Posterior cingulate gyrus (tissue), 11 donors: ENCODE measurements around the gene ORMDL2.
A peak's percentile ranks its signal among the peaks of the same experiment; 100 is the strongest.

Experiments used
- DNase-seq, 10 donors: peaks; one replicate each; pipeline versions ENCODE4 v3.0.0 to v3.0.0-alpha.2; 2020 to 2021; ENCODE audit warnings: mixed read lengths in 3 of 10
- intact Hi-C: fragments of 100-400 bp; cut with DNase I; formaldehyde crosslinking; loops from one replicate; pipeline ENCODE4 v1.15.1; 2023

ORMDL2 gene, protein sequence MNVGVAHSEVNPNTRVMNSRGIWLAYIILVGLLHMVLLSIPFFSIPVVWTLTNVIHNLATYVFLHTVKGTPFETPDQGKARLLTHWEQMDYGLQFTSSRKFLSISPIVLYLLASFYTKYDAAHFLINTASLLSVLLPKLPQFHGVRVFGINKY

DNA sequence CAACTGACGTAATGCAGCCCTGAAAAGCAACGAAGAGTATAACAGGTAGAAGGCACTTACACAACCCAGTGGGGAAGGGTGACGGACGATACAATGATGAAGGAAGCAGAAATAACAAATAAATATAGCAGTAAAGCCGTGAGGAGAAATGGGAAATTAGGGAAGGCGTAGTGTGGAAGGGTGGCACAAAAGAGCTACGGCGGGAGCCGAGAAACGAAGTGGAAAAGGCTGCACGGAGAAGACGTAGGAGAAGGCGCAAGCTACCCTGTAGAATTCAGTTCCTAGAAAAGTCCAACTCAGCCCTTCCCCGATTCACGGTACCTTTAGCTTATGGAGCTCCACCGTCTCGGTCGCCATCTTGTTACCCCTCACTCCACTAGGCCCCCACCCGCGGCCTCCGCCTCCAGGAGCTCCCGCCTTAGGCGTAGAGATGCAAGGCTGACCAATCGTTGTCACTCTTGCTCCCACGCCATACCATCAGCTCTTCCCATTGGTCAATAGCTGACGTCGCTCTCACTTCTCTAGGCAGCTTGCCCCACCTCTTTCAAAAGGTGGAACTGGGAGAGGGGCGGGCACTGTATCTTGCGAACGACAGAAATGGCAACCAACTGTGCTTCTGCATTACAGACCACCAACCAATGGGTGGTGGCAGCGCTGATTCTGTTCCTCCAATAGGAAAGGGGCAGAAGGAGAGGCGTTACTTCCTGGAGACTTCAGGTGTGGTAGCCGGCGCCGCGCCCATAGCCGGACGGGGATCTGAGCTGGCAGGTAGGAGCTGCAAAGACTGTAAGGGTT lies at the start of gene ORMDL2, which contains the start of gene SARNP:
TSS of gene ORMDL2 (plus strand) at position 697 of the 795 bp plus-strand sequence. CDS start 959 bp downstream, outside the sequence.
TSS of gene SARNP (minus strand) at position 380 of the 795 bp plus-strand sequence. CDS start at position 357, 23 bp downstream.
- DNase-seq, result peak; percentile 94 to 100 (median 98)
- intact Hi-C loops, result loop anchor here (1.0 to 5.0 kb wide), 2 partner anchors 12 to 125 kb away; partner anchors contain the start of gene DNAJC14

DNA sequence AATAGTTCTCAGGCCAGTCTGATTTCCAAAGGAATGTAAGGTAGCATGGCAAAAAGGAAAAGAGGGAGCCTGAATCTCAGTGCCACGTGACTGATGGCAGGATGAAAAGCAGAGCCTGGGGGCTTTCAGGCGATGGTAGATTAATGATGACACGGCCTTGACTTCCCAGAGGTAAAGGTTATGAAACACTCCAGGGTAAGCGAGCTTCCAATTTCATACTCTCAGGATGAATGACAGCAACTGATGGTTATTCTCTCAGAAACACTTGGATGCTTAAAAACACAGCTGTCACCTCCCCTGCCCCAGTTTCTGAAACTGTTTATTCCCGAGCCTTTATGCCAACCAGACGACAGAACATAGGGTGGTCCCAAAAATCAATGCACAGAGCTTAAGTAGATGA lies 46.1 kb upstream of the ORMDL2 start:
- intact Hi-C loops, result no loop called here
- no peak for DNase-seq

DNA sequence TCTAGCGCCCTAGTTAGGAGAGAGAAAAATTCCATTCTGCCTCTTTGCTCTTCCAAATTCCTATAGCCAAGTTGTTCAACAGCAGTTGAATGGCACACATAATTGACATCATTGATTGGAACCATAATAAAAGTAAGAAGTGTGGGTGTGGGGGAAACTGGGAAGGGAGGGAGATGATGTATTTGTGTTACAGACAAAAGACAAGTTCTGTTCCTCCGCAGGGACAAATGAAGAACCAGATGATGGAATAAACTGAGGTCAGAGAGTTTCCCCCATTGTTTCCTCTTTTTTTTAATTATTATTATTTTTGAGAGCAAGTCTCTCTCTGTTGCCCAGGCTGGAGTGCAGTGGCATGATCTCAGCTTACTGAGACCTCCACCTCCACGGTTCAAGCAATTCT lies 40.0 kb upstream of the ORMDL2 start:
- DNase-seq, result no peak
- intact Hi-C loops, result no loop called here

DNA sequence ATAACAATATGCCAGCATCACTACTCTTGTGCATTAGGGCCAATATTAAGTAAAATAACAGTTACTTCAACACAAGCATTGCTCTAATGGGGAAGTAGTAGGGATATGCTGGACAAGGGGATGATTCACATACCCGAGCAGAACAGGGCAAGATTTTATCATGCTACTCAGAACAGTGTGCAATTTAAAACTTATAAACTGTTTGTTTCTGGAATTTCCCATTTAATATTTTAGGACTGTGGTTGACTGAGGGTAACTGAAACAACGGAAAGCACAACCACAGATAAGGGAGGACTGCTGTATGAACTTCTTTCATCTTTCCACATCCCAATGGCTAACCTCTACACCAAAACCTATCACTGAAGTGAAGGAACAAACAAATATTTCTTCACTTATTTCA lies 37.2 kb upstream of the ORMDL2 start:
- intact Hi-C loops, result no loop called here
- no peak for DNase-seq

DNA sequence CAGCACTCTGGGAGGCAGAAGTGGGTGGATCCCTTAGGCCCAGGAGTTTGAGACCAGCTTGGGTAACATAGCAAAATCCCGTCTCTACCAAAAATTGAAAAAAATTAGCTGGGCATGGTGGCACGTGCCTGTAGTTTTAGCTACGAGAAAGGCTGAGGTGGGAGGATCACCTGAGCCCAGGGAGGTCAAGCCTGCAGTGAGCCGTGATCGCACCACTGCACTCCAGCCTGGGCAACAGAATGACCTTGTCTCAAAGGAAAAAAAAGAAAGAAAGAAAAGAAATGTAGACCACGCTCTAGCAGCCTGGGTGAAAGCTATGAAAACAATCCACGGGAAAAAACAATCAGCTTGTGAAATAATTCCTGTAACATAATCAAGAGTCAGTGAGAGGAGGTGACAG lies 29.3 kb upstream of the ORMDL2 start:
- no peak for DNase-seq
- intact Hi-C loops, result no loop called here

DNA sequence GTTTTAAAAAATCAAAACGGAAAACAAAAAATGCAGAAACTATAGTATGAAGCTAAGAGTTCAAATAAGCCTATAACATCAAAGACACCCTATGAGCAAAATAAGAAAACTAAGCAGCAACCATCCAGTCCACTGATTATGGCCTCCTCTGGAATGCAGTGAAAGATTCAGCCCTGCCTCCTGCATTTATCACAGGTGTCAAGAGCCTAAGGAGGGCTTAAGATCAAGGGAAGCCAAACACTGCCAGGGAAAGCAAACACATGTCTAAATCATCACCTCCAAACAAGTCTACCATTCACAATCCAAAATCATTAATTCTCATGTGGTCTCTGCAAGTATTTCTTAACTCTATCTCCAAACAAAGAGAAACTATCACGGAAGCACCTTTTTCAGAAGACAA lies 28.7 kb upstream of the ORMDL2 start:
- intact Hi-C loops, result no loop called here
- DNase-seq, result no peak

DNA sequence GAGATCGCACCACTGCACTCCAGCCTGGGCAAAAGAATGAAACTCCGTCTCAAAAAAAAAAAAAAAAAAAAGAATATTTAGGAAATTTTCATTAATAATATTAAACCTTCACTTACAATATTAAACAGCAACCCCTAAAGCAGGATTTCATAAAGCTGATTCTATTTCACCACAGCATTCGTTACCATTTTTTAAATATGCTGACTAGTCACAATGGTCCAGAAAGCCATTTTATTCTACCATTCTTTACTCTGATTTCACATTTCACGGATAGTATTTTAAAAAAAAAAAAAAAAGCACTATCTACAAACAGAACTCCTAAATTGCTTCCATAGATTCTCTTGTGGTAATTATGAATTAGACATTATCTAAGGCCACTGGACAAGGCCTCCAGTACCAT lies 27.9 kb upstream of the ORMDL2 start:
- intact Hi-C loops, result no loop called here
- no peak for DNase-seq

DNA sequence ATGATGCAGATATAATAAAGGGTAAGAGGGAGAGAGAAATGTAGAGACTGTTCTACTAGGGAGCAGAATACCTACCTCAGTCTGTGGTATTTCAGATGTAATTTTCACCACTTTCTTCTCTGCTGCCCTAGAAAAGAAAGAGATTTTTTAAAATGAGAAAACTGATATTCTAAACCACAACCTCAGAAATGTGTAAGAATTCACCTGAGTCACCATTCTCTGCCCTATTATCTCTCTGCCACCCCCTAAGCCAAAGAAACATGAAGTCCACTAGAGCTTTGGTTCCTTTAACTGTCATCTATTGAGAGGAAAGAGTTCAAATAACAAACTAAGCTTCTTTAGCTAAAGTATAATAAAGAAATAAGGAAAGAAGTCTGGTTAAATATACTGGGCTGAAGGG lies 21.9 kb upstream of the ORMDL2 start:
- DNase-seq, result no peak
- intact Hi-C loops, result loop anchor here (2.0 kb wide), 1 partner anchor 57 kb away; no protein-coding TSS in a partner anchor

DNA sequence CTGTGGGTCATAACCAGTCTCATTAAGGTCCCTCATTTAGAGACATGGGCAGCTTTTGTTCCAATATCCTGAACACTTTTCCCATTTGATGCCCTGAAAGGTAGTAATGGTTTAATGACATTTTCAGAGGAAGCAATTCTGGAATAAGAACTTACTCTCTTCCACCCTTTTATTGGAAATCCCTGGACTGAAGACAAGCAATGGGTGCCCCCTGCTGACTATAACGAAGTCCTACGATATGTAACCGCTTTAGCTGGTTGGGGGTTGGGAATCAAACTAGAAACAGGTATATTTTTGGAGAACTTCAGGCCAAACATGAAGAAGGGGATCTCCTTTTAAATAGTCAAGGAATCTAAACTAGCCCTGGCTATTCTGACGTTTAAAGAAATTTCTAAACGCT lies 20.8 kb upstream of the ORMDL2 start:
- intact Hi-C loops, result loop anchor here (2.0 kb wide), 1 partner anchor 58 kb away; no protein-coding TSS in a partner anchor

DNA sequence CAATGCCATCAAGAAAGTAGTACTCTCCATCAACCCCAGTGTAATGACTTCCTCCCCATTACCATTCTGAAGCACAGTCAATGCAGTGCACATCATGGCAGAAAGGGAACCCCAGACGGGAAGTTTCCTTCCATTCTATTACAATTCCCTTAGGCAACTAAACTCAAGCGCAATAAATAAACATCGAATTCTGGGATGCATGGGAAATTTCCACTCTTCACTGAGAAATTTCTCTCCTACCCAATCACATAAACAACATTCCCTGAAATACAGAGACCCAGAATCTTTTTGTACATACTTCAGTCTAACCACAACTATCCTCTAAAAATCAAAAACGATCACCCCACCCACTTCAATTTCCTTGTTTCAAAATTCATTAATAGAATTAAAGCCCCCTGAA lies 20.3 kb upstream of the ORMDL2 start:
- DNase-seq, result no peak
- intact Hi-C loops, result loop anchor here (2.0 kb wide), 1 partner anchor 59 kb away; no protein-coding TSS in a partner anchor

More for the DNA sequence above, 20.8 kb upstream of the ORMDL2 start:
- DNase-seq, result peak in 3 of 10 donors; percentile 15 to 41 (median 27)

DNA sequence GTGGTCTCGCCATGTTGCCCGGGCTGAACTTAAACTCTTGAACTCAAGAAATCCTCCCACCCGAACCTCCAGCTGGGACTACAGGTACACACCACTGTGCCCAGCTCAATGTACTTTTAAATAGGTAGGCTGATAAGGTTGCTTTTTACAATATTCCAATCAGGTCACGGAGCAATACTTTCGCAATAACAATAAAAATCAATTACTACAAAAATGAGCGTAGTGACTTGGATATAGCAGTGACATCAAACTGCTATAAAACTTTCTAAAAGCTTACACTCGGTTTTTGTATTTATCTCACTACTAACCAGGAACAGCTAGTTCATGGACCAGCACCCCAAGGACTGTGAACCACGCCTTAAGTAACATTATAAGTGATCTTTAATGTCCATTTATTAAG lies 10.9 kb upstream of the ORMDL2 start:
- intact Hi-C loops, result no loop called here
- no peak for DNase-seq

DNA sequence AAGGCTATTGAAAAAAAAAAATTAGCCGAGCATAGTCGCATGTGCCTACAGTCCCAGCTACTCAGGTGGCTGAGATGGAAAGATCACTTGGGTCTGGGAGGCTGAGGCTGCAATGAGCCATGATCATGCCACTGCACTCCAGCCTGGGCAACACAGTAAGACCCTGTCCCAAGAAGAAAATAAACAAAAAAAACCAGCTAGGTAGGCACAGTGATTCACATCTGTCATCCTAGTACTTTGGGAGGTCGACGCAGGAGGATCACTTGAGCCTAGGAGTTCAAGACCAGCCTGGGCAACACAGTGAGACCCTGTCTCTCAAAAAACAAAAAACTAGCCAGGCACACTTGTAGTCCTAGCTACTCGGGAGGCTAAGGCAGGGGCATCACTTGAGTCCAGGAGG lies 8.6 kb upstream of the ORMDL2 start:
- no peak for DNase-seq
- intact Hi-C loops, result no loop called here

DNA sequence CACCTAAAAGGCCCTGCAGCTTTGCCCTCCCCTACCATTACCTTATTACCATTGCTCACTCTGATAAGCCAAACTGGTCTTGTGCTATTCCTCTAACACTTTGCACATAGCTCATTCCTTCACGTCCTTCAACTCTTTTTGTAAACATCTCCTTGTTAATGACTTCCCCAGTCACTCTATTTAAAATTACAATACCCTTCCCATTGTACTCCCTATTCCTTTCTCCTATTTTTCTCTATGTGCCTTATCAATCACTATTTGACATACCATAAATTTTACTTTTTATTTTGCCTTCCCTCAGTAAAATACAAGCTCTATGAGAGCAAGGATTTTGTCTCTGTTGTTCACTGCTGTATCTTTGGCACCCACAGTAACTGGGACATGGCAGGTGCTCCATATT lies 5.8 kb upstream of the ORMDL2 start:
- intact Hi-C loops, result loop anchor here (5.0 kb wide), 1 partner anchor 55 kb away; no protein-coding TSS in a partner anchor
- DNase-seq, result no peak

DNA sequence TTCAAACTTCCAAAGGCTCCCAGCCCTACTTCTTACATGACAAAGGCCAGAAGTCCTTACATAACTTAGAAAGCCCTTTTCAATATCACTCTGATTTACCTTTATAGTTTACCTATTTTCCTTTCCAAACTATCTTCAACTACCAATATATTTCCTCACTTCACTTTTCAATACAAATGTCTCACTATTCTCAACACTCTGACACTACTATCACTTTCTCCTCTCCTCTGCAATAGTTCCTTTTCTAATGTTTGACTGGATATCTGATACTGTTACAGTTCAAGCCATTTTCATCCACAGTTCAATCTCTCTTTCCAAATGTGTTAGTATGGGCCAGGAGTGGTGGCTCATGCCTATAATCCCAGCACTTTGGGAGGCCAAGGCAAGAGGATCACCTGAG lies 3.6 kb upstream of the ORMDL2 start:
- intact Hi-C loops, result loop anchor here (5.0 kb wide), 1 partner anchor 57 kb away; no protein-coding TSS in a partner anchor
- no peak for DNase-seq

DNA sequence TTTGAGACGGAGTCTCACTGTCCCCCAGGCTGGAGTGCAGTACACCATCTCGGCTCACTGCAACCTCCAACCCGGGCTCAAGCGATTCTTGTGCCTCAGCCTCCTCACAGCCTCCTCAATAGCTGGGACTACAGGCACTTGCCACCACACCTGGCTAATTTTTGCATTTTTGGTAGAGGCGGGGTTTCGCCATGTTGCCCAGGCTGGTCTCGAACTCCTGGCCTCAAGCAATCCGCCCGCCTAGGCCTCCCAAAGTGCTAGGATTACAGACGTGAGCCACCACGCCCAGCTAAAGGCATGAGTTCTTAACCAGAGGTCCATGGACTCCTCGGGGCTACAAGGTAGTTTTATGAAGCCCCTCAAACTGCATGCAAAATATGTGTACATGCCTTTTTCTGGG lies 2.4 kb upstream of the ORMDL2 start:
- DNase-seq, result no peak
- intact Hi-C loops, result loop anchor here (5.0 kb wide), 1 partner anchor 127 kb away; no protein-coding TSS in a partner anchor

DNA sequence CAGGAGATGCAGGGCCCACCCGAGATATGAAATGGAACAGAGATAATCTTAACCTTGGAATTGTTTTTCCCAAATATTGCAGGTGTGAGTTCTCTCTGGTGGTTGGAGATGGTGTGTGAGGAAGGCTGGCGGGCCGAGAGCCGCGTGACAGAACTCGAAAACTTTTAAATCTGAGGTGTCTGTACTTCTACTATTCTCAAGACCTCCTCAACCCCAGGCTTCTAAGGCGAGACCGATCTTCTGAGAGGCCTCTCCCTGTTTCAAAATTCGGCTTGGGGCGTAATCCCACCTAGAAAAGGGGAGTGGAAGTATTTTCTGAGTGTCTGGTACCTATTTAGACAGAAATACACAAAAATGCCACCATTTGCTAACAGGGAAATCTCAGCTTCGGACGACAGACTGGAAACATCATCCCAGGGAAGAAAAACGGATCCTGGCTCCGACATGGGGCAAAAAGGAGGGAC lies 928 bp upstream of the ORMDL2 start:
- intact Hi-C loops, result loop anchor here (5.0 kb wide), 1 partner anchor 125 kb away; no protein-coding TSS in a partner anchor
- peak in 1 of 10 donors; percentile 54 for DNase-seq

DNA sequence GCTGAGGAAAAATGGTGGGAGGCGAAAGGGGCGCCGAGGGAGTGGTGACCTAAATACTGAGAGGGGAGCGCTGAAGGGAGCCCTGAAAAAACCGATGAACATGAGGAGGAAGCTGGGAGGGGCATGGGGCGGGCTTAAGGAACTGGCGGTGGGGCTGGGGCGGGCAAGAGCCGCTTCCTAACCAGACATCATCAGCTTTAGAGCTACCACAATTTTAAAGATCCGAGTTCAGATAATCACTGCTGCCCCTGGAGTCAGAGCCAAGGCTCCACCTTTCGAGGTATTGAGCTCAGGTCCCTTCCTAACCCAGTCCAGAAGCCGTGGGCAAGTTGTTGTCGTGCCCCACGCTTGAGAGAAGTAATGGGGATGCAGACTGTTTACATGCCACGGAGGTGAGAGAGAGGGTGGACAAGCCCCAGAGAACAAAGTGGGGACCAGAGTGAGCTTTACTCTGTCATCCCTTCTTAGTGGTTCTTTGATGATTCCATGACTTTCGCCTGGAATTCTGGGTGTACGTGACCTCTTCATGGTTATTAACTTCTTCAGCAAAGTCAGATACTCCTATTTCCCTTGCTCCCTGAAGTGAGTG lies 393 bp downstream of the ORMDL2 start:
- intact Hi-C loops, result loop anchor here (1.0 to 5.0 kb wide), 2 partner anchors 11 to 124 kb away; partner anchors contain the start of gene DNAJC14
- no peak for DNase-seq

DNA sequence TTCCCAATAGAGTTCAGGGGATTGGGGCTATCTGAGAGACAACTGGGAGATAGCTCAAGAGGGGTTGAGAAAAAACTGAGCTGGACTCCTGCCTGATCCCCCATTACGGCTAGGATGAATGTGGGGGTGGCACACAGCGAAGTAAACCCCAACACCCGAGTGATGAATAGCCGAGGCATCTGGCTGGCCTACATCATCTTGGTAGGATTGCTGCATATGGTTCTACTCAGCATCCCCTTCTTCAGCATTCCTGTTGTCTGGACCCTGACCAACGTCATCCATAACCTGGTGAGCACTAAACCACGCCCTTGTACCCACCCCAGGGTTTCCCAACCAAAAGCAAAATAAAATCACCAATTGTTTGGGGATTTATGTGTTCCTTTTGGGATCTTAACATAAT lies 1.0 kb downstream of the ORMDL2 start:
- DNase-seq, result no peak

DNA sequence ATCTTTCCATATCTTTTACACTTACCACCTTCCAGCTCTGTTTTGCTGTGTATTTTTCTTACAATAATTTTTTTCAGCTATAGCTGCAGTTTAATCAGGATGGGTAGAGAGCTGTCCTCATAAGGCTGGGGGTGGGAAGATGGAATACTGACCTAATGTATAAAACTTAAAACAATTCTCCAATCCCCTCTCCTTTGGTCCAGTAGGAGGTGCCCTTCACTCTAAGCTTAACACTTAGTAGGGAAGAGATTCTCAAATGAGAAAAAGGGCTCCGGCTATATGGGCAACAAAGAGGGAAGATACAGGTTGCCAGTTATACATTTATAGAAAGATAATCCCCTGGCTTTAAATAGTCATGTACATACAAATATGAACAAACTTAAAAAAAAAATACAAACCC lies 2.8 kb downstream of the ORMDL2 start:
- intact Hi-C loops, result no loop called here
- DNase-seq, result no peak

More for the DNA sequence above, 1.0 kb downstream of the ORMDL2 start:
- intact Hi-C loops, result loop anchor here (1.0 to 5.0 kb wide), 2 partner anchors 10 to 123 kb away; partner anchors contain the start of gene DNAJC14

DNA sequence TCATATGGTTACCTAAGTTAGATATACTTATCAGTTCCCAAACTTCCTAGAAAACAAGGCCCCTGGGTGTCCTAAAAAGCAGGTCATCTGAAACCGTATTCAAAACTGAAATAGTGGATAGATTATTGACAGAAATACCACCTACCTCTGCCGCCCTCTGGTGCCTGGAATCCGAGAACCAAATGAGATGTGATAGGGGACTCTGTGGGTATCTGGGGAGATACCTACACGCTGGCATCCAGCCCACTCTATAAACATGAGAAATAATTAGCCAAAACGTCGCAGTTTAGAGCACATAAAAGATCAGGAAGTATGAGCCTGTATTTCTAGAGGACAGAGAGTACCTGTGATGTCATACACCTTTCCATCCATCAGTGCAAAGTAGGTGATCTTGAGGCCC lies 4.4 kb downstream of the ORMDL2 start:
- DNase-seq, result no peak
- intact Hi-C loops, result no loop called here

DNA sequence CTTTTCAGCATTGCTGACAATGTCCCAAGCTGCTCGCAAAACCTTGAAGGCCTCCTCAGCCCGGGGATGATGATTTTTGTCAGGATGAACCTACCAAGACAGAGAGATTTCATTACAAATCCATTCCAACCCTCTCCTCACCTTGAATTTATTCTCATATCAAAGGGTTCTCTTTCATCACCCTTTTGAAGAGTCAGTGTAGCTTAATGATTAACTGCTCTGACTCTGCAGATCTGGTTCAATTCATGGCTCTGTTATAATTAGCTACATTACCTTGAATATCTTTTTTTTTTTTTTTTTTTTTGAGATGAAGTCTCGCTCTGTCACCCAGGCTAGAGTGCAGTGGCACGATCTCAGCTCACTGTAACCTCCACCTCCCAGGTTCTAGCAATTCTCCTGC lies 5.6 kb downstream of the ORMDL2 start:
- no peak for DNase-seq
- intact Hi-C loops, result no loop called here
